Motor neuron (in vitro differentiated cells): ENCODE measurements around the gene PPP2R5D. TPM values are rescaled to one million over a fixed set of nuclear protein-coding genes. Genes with fewer than 3 reads are reported as not detected.
"Not testable (repeated sequence)": the region's sequence is repeated elsewhere in the genome, so short reads cannot be mapped to it uniquely, and the experiment has no call there.

Experiments
- ATAC-seq, 8 experiments: fragments of 200-7000 bp; cut with Tn5 transposase; replicated peaks in 6 of 8; 2 replicates each; pipeline ENCODE4 v1.8.0; 2021; ENCODE audit warnings: mild to moderate bottlenecking in 8 of 8, moderate library complexity in 8 of 8
- H3K27ac ChIP-seq, 2 donors: fragments of 250-450 bp; sonication (Bioruptor Pico); 2 replicates each; pipeline ENCODE4 v1.9.0; 2021; ENCODE audit warnings: antibody characterized with exemption in 2 of 2, mild to moderate bottlenecking in 2 of 2, moderate library complexity in 1 of 2
- H3K4me1 ChIP-seq, 2 donors: fragments of 250-450 bp; sonication (Bioruptor Pico); replicated peaks in 1 of 2; 2 replicates each; pipeline ENCODE4 v1.6.1; 2021; ENCODE audit warnings: antibody characterized with exemption in 2 of 2, mild to moderate bottlenecking in 2 of 2, moderate library complexity in 1 of 2
- H3K4me3 ChIP-seq, 5 donors: fragments of 250-450 bp; sonication (Bioruptor Pico); 2 replicates each; pipeline ENCODE4 v1.9.0; 2021; ENCODE audit warnings: antibody characterized with exemption in 5 of 5, mild to moderate bottlenecking in 5 of 5, moderate library complexity in 4 of 5
- WGBS, 10 experiments: fragments of 450-650 bp; shearing (Covaris generic); methylation state at CpG; one replicate each; pipeline ENCODE4 v1.0.0; 2022; 5-methylcytosine and 5-hydroxymethylcytosine counted together
- in situ Hi-C, 9 experiments: fragments of 400-800 bp; cut with MboI; loops; one replicate each; pipeline ENCODE4 v1.15.0; 2021; ENCODE audit warnings: low sequenced_read_pairs in 9 of 9, low pct_unique_long_range_greater_than_20kb in 2 of 9; ENCODE audit not compliant: unreplicated experiment in 9 of 9
- total RNA-seq, 8 experiments: library from RNA; unstranded; fragments of 300-600 nt; gene quantifications; 2 replicates each; pipeline versions ENCODE4 v1.2.3 to v1.2.4, GENCODE V29; 2022

PPP2R5D gene
- 10 to 100 TPM; 18.4 to 40.4 (median 29.4) TPM for total RNA-seq

- H3K27ac ChIP-seq = peak within 1 kb of the TSS; percentile 85 to 88
- peak within 1 kb of the TSS; percentile 66 to 87 (median 74) for H3K4me3 ChIP-seq
- in situ Hi-C loops = no loop called here
- ATAC-seq = peak; percentile 90 to 97 (median 97)
- H3K4me1 ChIP-seq = peaks cover 4% of the 10 kb centered on the region in 2 donors
- 0 to 5% (median 0%) methylated on average over 1 to 30 of the region's 59 CpGs; no CpG with 5 or more reads in 1 of the 10 experiments for WGBS, 10 experiments
Observed at GRCh38 chr6:42984001-42984923, at the start of gene PPP2R5D. PPP2R5D (plus strand) TSS chr6:42984570; CDS start chr6:42984678, 108 bp downstream.

GRCh38 chr6:42935322-42935721 is 49.0 kb upstream of the PPP2R5D start:
- Histone ChIP-seq H3K4me3 (no peak overlapping the region), H3K27ac (no peak overlapping the region), H3K4me1 (peaks cover 7 to 8% of the 10 kb centered on the region in 2 donors)
- in situ Hi-C loops = no loop called here
- 79 to 100% (median 96%) methylated on average over 1 to 7 of the region's 7 CpGs; no CpG with 5 or more reads in 5 of the 10 experiments for WGBS, 10 experiments
- no peak for ATAC-seq

GRCh38 chr6:42936398-42936797 is 48.0 kb upstream of the PPP2R5D start:
- 82 to 100% (median 93%) methylated on average over 2 to 9 of the region's 11 CpGs; no CpG with 5 or more reads in 1 of the 10 experiments for WGBS, 10 experiments
- no peak overlapping the region for H3K4me3 ChIP-seq
- in situ Hi-C loops = no loop called here
- H3K4me1 ChIP-seq = no peaks in the 10 kb centered on the region
- no peak overlapping the region for H3K27ac ChIP-seq
- no peak for ATAC-seq

- H3K27ac ChIP-seq = no peak overlapping the region
- in situ Hi-C loops = no loop called here
- 92 to 100% (median 100%) methylated on average over 1 to 5 of the region's 13 CpGs; no CpG with 5 or more reads in 4 of the 10 experiments for WGBS, 10 experiments
- H3K4me1 ChIP-seq = no peaks in the 10 kb centered on the region
- no peak overlapping the region for H3K4me3 ChIP-seq
- ATAC-seq = no peak
Observed at GRCh38 chr6:42937548-42938427, 46.6 kb upstream of the PPP2R5D start.

DNA sequence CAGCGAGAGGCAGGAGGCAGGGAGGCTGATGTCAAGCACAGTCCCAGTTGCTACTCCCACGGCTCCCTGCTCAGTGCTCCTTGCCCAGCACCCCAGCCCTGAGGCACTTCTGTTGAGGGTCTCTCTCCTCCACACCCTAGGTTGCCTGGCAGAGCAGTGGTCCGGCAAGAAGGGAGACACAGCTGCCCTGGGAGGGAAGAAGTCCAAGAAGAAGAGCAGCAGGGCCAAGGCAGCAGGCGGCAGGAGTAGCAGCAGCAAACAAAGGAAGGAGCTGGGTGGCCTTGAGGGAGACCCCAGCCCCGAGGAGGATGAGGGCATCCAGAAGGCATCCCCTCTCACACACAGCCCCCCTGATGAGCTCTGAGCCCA is 46.0 kb upstream of the PPP2R5D start:
- H3K4me3 ChIP-seq = no peak overlapping the region
- H3K4me1 ChIP-seq = no peaks in the 10 kb centered on the region
- no peak overlapping the region for H3K27ac ChIP-seq
- 72 to 100% (median 80%) methylated on average over 1 to 3 of the region's 5 CpGs; no CpG with 5 or more reads in 5 of the 10 experiments for WGBS, 10 experiments
- no peak for ATAC-seq
- in situ Hi-C loops = no loop called here

GRCh38 chr6:42938987-42939809 is 45.2 kb upstream of the PPP2R5D start:
- H3K4me1 ChIP-seq = no peaks in the 10 kb centered on the region
- WGBS, 10 experiments = 40 to 100% (median 90%) methylated on average over 1 to 6 of the region's 9 CpGs; no CpG with 5 or more reads in 3 of the 10 experiments
- in situ Hi-C loops = no loop called here
- ATAC-seq = peak in 4 of 8 experiments; percentile 27 to 99 (median 76)
- H3K4me3 ChIP-seq = no peak overlapping the region
- no peak overlapping the region for H3K27ac ChIP-seq

DNA sequence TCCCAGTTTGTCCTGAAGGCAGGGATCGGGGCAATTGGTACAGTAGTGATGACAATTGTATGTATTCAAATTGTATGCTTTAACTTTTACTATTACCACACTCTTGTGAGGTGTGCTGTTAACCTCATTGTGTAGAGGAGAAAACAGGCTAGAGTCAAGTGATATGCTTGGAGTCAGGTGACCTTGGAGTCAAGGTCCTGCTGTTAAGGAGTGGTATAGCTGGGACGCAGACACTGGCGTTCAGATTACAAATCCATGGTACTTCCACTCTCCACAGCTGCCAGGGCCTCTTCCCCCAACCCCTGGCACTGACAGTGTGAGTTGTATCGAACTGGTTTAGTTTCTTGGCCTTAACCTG is 44.6 kb upstream of the PPP2R5D start:
- WGBS, 10 experiments = 56 to 100% (median 78%) methylated on average over 1 to 3 of the region's 4 CpGs; no CpG with 5 or more reads in 4 of the 10 experiments
- H3K27ac ChIP-seq = no peak overlapping the region
- in situ Hi-C loops = no loop called here
- no peak overlapping the region for H3K4me3 ChIP-seq
- no peak for ATAC-seq
- H3K4me1 ChIP-seq = no peaks in the 10 kb centered on the region

DNA sequence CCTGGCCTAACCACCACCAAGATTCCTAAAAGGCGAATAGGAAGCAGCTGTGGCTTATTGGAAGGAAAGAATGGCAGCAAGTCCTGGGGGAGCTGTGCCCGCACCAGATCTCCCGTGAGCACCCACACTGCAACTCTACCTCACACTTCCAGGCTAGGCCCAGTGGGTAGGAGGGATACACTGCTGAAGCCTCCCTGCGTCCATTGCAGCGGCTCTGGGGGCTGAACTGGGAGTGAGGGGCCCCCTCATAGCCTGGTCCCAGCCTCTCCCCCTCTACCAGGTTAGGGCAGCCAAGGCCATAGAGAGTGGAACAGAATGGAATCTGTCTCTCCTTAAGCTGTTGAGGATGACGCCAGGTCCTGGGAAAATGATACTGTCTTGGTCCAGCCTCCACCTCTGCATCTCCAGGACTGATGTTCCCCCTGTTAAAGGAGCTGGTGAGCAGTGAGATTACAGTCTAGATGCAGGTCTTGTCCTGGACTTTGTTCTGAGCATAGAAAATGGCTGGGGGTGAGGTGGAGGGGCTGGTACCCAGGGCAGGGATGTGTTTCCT is 43.8 kb upstream of the PPP2R5D start:
- 75 to 100% (median 92%) methylated on average over 1 to 4 of the region's 6 CpGs; no CpG with 5 or more reads in 7 of the 10 experiments for WGBS, 10 experiments
- no peak for ATAC-seq

GRCh38 chr6:42941356-42941755 is 43.0 kb upstream of the PPP2R5D start:
- H3K27ac ChIP-seq, ATAC-seq, H3K4me3 ChIP-seq, H3K4me1 ChIP-seq, in situ Hi-C loops: not testable (repeated sequence)
- WGBS, 10 experiments = 90 to 100% (median 100%) methylated on average over 1 to 5 of the region's 5 CpGs; no CpG with 5 or more reads in 1 of the 10 experiments

More for the DNA sequence above, 43.8 kb upstream of the PPP2R5D start:
- Histone ChIP-seq H3K4me1 (no peaks in the 10 kb centered on the region), H3K4me3 (no peak overlapping the region), H3K27ac (no peak overlapping the region)
- in situ Hi-C loops = no loop called here

GRCh38 chr6:42942444-42942843 is 41.9 kb upstream of the PPP2R5D start:
- Histone ChIP-seq H3K4me3 (no peak overlapping the region), H3K27ac (no peak overlapping the region), H3K4me1 (no peaks in the 10 kb centered on the region)
- in situ Hi-C loops = no loop called here
- WGBS, 10 experiments = 70 to 96% (median 86%) methylated on average over 1 to 5 of the region's 7 CpGs; no CpG with 5 or more reads in 4 of the 10 experiments
- no peak for ATAC-seq

- Histone ChIP-seq H3K4me1 (no peaks in the 10 kb centered on the region), H3K4me3 (no peak overlapping the region), H3K27ac (no peak overlapping the region)
- ATAC-seq = no peak
- in situ Hi-C loops = no loop called here
Observed at GRCh38 chr6:42947950-42948349, 36.4 kb upstream of the PPP2R5D start.

DNA sequence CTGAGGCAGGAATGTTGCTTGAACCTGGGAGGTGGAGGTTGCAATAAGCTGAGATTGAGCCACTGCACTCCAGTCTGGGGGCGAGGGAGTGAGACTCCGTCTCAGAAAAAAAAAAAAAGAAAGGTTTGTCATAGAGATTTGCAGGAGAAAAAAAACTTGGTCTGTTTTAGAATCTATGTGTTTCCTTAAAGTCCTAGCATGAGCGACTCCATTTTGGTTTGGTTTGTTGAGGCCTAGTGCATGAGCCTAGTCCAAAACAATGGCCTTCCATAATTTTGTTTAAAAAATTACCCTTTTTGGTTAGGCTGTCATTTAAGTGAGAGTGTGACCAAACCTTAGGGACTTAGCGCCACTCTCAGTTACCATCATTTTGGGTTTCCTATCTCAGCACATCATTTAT is 32.0 kb upstream of the PPP2R5D start:
- ATAC-seq = no peak
- in situ Hi-C loops = no loop called here
- WGBS, 10 experiments = 47 to 100% (median 88%) methylated on average over 1 to 4 of the region's 4 CpGs
- no peak overlapping the region for H3K27ac ChIP-seq
- no peaks in the 10 kb centered on the region for H3K4me1 ChIP-seq
- H3K4me3 ChIP-seq = no peak overlapping the region
